LHCN-M2 (cell line): ENCODE data around the gene DEUP1. TPM values are rescaled to one million over a fixed set of nuclear protein-coding genes. Genes with fewer than 3 reads are reported as not detected.
"Not testable (repeated sequence)": the region's sequence is repeated elsewhere in the genome, so short reads cannot be mapped to it uniquely, and the experiment has no call there.

Experiments
- DNase-seq: peaks from one replicate; pipeline ENCODE4 v3.0.0-alpha.2; 2012; ENCODE audit warnings: low read depth
- polyA plus RNA-seq: library from polyadenylated mRNA; unstranded; fragments of >200 nt; gene quantifications from one replicate; pipeline ENCODE4 v1.2.1, GENCODE V29; 2012; ENCODE audit warnings: missing spikeins
- total RNA-seq: library from RNA; depleted of rRNA; stranded (reverse); fragments of >200 nt; gene quantifications from 2 replicates; pipeline ENCODE4 v1.2.3, GENCODE V29; 2014; rRNA removed

Gene DEUP1, protein sequence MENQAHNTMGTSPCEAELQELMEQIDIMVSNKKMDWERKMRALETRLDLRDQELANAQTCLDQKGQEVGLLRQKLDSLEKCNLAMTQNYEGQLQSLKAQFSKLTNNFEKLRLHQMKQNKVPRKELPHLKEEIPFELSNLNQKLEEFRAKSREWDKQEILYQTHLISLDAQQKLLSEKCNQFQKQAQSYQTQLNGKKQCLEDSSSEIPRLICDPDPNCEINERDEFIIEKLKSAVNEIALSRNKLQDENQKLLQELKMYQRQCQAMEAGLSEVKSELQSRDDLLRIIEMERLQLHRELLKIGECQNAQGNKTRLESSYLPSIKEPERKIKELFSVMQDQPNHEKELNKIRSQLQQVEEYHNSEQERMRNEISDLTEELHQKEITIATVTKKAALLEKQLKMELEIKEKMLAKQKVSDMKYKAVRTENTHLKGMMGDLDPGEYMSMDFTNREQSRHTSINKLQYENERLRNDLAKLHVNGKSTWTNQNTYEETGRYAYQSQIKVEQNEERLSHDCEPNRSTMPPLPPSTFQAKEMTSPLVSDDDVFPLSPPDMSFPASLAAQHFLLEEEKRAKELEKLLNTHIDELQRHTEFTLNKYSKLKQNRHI
- not detected in 2 replicates for total RNA-seq
- not detected for polyA plus RNA-seq

DNA sequence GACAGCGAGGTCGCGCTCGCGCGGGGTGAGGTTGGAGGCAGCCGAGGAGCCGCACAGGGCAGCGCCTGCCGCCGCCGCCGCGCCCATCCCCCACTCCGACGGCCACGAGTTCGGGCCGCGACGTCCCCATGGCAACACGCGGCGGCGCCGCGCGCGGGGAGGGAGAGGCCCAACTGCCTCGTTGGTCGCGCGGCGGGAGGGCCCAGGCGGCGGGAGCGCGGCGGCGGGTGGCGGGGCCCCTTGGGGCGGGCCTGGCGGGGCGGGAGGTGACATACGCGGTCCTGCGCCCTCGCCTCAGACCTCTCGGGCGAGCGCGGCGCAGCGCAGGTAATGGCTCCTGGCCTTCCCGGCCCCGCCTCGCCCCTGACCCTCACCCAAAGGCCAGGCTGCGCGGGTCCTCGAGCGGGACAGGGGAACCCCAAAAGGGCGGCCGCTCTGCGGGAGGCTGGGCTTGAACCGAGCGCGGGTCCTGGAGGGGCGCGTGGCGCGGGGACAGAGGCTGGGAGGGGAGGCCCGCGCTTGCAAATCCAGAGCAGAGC, at the start of gene DEUP1:
Gene DEUP1, plus strand, starts transcription at position 297 of the 539 bp plus-strand sequence. CDS start 1,518 bp downstream, outside the sequence.
- no peak for DNase-seq

DNA sequence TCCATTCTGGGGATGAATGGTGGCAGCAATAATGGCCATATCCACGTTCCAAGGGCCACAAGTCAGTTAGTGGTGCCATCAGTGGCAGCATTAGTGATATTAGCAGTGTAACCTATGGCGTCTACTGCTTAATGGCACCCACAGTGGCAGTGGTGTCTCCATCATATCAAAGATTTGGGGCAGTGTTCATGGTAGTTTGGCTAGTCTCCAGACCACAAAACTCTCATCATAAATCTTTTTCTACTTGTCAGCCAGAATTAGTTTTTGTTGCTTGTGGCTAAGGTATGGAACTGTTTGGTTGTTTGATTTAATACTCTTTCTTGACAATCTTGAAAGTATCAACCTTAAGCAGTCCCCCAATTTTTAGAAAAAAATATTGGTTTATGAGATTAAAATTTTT, 45.1 kb upstream of the DEUP1 start:
- no peak for DNase-seq

DNA sequence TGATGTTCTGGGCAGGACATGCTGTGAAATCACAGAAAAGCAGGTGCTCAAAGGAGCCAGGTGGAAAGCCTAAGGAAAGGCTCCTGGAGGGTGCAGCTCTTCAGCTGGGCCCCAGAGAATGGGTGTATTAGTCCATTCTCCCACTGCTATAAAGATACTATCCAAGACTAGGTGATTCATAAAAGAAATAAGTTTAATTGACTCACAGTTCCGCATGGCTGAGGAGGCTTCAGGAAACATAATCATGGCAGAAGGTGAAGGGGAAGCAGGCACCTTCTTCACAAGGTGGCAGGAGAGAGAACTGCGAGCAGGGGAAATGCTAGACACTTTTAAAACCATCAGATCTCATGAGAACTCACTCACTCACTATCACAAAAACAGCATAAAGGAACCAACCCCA, 43.1 kb upstream of the DEUP1 start:
- no peak for DNase-seq

DNA sequence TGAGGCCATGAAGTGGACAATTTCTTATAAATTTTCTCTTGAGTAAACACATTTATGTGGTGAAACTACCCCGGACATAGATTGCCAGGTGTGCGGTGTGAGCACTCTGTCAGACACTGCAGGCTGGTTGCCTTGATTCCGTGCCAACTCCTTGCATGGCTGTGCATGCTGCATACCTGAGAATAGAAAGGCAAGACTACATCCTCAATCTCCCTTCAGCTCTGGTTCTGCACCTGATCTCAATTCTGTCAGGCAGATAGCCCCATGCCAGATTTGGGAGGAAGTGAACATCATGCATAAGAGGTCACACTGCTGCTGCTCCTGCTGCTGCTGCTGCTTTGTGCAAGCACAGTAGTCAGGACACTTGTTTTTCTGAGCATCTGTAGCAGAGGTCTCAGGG, 42.5 kb upstream of the DEUP1 start:
- DNase-seq: no peak

DNA sequence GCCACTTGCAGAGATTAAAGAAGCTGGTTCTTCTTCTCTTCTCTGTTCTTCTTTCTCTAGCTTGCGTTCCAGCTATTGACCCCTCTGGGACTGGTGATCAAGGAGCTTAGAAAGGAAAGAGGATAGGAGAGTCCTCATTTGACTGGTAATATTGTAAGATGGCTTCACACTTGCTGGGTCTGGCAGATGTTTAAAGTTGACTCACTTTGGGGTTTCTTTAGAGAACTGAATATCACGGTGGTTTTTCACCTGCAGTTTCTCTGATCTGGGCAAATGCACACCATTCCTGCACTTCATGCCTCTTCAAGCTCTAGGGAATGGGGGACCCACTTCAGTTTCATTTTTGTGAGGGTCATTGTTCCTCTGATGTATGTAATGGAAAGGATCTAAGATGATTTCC, 41.8 kb upstream of the DEUP1 start:
- no peak for DNase-seq

DNA sequence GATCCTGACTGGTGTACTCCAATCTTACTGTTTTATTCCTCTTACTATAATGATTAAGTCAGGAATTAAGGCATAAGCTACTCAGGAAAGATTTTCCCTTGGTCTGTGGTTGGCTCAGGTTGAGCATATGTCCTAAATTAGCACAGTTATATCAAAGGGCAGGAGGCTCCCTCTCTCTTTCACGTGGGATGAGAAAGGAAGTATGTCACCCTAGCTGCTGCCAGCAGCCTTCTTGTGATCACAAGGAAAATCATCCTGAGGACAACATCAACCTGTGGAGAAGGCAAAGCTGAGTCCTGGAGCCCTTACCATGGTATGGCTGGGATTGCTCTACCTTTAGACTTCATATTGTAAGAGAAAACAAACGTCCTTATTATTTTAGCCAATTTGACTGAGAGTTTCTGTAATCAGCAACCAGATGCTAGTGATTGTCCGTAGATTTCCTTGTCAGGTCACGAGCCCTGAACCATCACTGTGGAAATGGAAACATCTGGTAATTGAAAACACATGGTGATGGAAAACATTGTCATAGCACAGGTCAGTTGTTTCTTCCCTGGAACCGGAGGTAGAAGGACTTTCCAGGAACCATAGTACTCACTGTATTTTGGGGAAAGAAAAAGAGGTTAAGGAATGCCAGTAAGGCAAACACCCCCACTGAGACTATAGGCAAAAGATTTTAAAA, 40.6 kb upstream of the DEUP1 start:
- DNase-seq: no peak

DNA sequence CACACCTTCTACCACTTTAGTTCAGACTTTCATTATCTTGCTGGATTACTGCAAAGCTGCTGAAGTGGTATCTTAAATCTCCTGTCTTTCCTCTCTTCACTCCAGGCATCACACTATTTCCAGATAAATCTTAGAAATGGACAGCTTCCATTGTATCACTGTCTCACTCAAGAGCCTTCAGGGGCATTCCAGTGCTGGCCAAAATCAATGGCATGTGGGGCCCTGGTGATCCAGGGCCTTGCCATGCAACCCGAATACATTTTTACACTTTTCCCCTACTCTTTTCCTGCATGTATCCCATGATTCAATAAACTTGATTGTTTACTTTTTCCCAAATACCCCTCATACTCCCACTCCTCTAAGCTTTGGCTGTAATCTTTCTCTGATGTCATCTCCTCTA, 39.4 kb upstream of the DEUP1 start:
- DNase-seq: no peak

DNA sequence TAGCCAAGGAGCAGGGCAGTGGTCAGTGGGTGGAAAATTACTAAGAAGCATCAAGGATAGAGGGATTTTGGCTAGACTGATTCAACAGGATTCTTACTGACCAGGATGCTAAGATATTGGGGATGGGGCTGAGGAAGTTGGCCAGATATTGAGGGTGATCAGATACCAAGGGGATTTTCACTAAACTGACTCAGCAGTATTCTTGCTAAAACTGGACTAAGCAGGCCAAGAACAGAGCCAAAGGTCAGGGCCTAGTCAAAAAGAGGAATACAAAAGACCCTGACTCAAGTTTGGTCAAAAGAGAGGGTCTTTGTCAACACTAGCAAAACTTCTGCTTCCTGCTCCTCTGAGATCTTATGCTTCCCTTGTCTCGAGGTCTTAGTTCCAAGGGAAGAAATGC, 38.6 kb upstream of the DEUP1 start:
- DNase-seq: no peak

DNA sequence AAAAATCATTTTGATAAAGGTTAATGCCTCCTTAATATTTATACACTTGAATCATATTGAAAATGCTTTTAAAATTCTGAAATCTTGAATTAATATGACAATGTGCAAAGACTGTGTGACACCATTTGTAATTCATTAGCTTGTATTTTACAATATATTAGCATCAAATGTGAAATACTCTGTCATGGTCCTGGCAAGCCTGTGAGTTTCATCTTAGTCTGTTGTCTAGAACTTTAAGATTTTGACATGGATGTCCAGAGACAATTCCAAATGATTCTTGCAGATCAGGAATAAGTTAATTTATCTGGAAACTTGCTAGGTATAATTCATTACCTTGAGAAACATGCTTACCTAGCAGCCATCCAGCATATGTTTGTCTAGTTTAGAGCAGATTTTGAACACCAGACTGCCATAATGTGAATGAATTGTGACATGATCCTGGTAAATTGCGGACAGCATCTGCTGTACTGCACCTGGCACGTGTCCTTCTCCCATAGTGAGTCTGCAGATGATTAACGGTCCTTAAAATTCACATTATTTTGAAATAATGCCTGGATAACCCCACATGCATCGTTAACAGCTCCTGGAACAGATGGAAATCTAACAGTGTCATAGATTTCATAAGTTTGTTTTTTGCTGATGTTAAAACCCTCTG, 34.5 kb upstream of the DEUP1 start:
- DNase-seq: no peak

DNA sequence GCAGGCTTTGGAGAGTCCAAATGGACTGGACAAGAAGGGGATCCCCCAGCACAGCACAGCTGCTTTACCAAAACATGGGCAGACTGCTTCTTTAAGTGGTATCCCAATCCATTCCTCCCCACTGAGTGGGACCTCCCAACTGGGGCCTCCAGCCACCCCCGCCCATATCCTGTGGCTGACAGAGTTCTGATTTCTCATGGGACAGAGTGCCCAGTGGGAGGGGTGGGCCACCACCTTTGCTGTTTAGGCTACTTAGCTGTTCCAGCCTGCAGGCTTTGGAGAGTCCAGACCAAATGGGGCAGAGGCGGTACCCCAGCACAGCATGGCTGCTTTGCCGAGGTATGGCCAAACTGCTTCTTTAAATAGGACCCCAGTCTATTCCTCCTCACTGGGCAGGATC, 26.9 kb upstream of the DEUP1 start:
- no peak for DNase-seq

DNA sequence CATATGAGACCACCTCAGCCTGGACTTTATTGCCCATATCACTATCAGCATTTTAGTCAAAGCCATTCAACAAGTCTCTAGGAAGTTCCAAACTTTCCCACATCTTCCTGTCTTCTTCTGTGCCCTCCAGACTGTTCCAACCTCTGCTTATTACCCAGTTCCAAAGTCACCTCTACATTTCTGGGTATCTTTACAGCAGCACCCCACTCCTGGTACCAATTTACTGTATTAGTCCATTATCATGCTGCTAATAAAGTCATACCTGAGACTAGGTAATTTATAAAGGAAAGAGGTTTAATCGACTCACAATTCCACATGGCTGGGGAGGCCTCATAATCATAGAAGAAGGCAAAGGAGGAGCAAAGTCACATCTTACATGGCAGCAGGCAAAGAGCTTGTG, 16.1 kb upstream of the DEUP1 start:
- DNase-seq: not testable (repeated sequence)

DNA sequence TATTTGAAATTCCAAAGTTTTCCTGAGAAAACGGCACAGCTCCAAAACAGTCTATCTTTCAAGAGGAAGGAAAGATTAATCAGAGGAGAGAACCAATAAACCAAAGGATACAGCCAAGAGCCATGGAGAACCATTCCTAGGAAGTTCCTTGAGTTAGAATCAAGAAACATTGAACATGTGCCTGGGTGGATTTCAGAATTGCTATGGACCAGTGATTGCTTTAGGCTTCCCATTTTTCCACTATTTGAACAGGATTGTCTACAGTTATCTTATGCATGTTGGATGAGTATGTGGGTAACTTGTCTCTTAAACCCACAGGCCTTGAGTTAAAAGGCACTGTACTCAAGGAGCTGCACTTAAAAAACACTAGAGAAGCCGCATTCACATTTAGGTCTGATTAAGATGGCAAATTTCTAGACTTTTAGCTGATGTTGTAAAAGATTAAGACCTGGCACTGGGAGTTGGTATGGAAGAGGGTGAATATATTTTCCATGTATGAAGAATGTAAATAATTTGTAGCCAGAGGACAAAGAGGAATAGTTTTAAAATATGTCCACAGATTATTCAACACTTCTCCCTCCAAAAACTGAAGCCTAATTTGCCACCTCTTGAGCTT, 11.2 kb upstream of the DEUP1 start:
- DNase-seq: no peak

DNA sequence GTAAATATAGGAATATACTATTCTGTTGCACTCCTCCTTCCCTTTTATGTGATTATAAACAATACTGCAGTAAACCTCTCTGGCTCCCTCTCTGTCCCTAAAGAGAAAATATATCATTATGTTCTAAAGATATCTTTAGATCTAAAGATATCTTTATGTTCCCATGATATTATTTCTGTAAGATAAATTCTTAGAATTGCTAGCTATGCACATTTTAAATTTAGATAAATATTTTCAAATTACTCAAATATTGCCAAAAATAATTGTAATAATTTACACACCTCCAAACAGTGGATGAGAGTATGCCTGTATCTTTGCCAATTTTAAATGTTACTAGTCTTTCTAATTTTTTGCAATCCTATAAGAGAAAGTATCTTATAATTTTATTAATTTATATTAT, 10.3 kb upstream of the DEUP1 start:
- no peak for DNase-seq

DNA sequence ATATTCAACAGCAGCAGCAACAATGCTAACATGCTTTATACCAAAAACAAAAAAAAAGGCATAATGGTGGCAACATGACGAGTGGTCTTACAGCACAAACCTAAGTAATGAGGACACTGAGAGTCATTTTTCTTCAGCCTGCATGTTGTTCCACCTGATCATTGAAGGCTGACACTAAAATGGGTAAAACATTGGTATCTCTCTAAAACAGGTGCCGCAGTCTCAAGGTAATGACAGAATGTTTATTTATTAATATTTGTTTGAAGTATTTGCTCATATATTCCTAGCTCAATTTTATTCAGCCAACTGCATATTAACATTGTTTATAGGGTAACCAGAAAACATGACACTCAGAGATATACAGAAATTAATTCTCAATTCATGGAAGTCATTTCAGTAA, 8.3 kb upstream of the DEUP1 start:
- no peak for DNase-seq

DNA sequence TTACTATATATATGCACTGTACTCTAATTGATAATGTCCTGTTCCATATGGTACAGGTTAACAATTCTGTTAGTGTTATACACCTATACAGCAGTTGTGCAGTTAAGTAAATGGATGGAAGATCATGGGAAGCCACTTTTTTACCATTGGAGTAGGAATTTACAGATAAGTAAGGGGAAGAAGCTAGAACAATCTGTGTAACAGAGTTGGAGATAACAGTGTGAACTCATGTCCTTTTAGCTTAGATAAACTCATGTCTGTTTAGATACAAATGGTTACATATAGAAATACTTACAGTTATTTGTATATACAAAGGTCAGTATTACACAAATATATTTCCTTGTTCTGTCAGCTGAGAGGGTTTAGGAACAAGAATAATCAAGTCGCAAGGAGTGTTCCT, 6.8 kb upstream of the DEUP1 start:
- no peak for DNase-seq

DNA sequence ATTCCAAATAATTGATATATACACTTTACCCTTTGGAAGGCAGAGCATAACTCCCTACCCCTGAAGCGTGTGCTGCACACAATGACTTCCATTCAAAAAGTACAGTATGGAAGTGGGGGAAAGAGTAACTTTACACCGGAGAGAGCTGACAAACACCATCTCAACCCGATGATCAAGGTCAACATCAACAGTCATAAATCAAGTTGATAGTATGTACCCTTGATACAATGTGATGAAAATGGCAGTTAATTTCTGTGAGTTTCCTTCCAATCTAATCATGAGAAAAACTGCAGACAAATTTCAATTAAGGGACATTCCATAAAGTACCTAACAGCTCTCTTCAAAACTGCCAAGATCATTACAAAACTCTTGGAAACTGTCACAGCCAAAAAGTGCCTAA, 6.0 kb upstream of the DEUP1 start:
- DNase-seq: no peak

DNA sequence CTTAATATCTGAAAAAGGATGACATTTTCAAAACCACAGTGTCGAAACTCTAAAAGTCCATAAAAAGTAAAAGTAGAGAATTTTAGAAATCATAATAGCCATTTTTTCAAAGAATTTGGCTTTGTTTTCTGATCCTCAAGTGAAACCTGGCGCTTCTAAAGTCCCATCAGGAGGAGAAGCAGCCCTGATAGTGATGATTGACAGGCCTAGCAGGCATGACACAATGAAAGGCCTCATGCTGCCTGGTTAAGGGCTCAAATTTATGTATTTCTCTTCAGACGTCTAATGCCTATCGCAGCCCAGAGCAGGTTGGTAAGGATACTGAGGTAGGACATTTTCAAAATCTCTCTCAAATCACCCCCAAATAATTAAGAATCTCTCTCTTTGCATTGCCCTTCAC, 3.9 kb upstream of the DEUP1 start:
- no peak for DNase-seq

DNA sequence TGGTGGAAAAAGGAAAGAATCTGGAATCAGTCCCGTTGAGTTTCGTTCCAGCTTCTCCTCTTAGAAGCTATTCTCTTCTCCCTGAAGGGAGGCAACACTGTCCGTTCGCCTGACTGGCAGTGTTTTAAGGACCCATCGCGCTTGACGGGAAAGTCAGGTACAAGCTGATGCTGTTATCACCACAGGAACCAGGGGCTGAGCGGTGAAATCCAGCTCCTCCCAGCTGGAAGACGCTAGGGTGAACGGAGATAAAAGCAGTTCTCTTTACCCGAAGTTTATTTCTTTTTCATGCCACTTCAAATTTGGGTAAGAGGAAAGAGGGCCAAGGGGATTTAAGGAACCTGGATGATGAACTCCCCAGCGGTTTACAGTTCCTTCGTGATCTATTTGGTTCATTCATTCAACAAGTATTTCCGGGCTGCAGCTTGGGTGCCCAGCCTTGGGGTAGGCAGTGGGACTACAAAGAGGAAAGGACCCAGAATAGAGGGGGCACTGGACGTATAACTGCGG, 551 bp upstream of the DEUP1 start:
- no peak for DNase-seq

DNA sequence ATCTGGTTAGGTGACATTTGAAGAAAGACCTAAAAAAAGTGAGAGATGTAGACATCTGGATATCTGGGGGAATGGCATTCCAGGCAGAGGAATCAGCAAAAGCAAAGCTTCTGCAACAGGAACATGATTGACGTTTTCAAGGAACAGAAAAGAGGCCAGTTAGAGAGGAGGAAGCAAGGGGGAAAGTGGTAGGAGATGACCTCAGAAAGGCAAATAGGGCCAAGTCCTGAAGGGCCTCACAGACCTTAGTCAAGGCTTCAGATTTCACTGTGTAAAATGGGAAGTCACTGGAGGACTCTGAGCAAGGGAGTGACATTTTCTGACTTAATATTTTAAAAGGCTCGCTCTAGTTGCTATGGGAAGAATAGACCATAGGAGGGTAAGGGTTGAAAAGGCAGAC, 9.7 kb downstream of the DEUP1 start:
- DNase-seq: no peak

DNA sequence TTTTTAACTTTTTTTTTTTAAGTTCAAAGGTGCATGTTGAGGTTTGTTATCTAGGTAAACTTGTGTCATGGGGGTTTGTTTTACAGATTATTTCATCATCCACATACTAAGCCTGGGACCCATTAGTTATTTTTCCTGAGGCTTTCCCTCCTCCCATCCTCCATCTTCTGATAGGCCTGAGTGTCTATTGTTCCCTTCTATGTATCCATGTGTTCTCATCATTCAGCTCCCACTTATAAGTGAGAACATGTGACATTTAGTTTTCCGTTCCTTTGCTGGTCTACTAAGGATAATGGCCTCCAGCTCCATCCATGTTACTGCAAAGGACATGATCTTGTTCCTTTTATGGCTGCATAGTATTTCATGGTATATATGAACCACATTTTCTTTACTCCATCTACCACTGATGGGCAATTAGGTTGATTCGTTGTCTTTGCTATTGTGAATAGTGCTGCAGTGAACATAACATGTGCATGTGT, 14.4 kb downstream of the DEUP1 start:
- no peak for DNase-seq

DNA sequence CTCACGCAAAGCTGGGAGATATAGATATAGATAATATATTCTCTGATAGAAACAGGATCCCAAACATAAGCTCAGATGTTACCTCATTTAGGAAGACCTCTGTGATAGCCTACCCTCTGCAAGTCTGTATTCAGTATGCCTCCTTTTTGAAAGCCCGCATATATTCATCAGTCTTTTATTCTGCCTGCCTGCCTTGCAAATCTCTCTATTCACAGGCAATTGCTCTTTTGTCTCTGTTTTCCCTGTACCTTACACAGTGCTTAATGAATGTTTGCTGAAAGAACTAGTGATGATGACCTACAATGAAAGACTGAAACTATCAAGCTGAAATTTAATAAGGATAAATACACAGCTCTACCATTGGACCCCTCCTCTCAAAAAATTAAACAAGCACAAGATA, 18.4 kb downstream of the DEUP1 start:
- DNase-seq: no peak
